NCI-H226 (cell line): ENCODE measurements around the gene HOXD10.

Source experiments
- DNase-seq: peaks from one replicate; pipeline ENCODE4 v3.0.0-alpha.2; 2015

HOXD10 gene

DNA sequence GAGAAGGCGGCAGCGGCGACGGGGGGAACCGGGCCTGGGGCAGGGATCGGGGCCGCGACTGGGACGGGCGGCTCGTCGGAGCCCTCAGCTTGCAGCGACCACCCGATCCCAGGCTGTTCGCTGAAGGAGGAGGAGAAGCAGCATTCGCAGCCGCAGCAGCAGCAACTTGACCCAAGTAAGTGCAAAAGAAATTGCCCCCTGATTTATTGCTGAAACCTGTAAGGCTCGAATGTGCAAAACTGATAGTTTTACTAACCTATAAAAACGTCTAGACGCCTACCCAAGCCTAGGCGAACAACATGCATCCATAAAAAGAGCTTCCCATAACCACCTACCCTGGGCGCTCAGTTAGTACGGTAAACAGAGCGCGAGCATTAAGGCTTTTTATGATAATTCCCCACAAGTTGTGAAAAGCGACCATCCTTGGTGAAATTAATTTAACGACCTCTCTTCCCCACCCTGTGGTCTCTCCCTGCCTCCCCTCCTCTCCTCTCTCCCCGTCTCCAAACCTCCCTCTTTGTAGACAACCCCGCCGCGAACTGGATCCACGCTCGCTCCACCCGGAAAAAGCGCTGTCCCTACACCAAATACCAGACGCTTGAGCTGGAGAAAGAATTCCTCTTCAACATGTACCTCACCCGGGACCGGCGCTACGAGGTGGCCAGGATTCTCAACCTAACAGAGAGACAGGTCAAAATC lies 7.0 kb downstream of the HOXD10 start:
- DNase-seq = no peak

DNA sequence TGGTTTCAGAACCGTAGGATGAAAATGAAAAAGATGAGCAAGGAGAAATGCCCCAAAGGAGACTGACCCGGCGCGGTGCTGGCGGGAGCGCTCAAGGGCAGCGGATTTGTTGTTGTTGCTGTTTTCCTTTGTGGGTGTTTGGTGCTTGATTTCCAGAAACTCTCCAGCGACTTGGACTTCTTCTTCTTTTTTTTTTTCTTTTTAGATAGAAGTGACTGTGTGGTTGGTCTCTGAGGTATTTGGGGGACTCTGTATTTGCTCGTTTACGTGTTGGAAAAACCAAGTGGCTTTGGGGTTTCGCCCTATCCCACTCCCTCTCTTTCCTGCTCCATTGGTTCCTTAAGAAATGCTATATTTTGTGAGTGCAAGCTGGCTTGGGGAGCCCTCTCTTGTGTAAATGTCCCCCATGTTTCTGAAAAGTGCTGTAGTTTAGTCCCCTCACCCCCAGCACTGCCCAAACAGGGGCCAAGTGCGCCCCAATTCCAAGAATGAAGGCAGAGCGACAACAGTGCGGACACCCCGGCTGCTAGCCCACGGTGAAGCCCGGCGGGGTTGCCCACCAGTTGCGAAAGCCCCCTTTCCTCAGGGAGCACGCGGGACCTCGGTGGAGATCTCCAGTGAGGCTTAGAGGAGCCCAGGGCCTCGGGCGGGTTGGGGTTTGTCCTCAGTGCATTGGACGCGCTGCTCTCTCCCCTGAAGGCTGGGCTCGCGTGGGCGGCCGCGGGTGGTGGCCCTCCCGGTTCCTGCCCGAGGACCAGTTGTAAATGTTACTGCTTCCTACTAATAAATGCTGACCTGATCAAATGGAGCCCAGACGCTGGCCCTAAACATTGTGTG lies 7.8 kb downstream of the HOXD10 start:
- no peak for DNase-seq

- DNase-seq = no peak
Observed at GRCh38 chr2:176124947-176125771, 8.6 kb downstream of the HOXD10 start.

- no peak for DNase-seq
Observed at GRCh38 chr2:176125772-176126054, 9.1 kb downstream of the HOXD10 start.

DNA sequence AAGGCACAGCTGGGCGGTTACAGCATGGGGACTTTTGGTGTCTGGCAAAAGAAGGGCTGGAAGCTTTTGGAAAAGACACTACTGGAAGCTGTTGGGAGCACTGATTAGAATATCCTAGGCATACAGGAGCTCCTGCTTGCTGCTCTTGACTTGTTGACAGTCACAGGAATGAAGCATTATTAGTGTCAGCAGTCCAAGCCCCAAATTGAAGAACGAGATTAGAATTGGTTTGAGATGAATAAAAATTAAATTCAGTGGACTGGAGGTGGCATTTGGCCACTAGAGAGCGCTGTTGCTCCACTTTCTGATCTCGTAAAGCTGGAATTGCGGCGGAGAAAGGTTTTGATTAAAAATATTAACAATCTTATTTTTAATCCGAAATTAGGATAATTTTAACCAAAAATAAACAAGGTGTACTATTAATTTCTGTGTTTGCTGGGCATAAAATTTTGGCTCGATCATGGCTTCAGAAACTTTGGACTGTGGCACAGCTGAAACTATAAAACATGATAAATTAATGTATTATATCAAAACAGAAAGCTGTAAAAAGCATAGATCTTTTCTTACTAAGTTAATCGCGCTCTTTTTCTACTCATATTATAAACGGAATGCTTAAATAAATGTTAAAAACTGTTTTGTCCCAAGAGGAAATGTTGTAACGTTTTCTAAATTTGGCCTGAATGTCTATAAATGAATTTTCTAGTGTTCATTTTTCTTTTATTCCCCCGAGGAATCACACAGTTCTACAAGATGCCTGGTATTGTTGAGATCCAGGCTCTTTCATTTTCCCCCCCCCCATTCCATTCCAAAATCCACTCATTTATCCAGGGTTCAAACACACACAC lies 10.6 kb downstream of the HOXD10 start:
- no peak for DNase-seq

- DNase-seq = no peak
Observed at GRCh38 chr2:176127774-176128072, 11.1 kb downstream of the HOXD10 start.

- DNase-seq = no peak
Observed at GRCh38 chr2:176128172-176128981, 11.8 kb downstream of the HOXD10 start.

DNA sequence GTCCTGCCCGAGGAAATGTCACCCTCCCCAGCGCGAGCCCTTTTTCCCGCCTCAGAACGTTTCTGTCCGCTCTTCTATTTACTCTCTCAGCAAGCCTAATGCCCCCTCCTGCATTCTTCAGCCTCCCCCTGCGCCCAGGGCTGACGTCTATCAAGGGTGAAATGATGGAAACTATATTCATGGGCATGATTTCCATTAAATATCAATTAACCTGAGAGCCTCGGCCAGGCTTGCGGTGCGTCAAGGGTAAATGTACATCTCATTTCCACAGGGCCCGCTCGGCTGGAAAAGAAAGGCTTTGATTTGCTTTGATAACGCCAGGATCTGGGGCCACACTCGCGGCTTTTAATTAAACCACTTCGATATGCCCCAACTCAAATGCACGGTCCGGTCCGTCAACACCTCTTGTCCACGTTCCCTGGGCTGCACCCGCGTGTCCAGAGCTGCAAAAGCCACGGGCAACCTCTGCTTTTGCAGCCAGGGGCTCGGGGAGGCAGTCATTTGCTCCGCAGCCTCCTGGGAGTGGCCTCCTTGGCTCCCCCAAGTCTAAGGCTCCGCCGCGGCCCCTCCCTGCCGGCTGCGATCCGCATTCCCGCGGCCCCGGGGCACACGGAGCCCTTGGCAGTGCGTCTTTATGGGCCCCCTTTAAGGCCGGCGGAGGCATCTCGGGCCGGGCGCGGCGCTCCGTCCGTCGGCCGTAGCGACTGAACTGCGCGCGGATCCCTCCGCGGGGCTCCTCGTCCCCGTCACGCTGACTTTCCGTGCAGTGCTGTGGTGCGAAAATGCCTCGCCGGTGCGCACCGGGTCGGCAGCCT lies 12.6 kb downstream of the HOXD10 start, which contains the start of gene HOXD8:
Gene HOXD8, plus strand, starts transcription at position 724 of the 815 bp plus-strand sequence. CDS start 662 bp downstream, outside the sequence.
- DNase-seq = no peak

- DNase-seq = no peak
Observed at GRCh38 chr2:176129813-176130146, 13.2 kb downstream of the HOXD10 start.

GRCh38 chr2:176130147-176130956 lies 13.8 kb downstream of the HOXD10 start:
- no peak for DNase-seq

GRCh38 chr2:176130957-176131847 lies 14.6 kb downstream of the HOXD10 start:
- no peak for DNase-seq

- no peak for DNase-seq
Observed at GRCh38 chr2:176131848-176132158, 15.2 kb downstream of the HOXD10 start.

- no peak for DNase-seq
Observed at GRCh38 chr2:176132205-176133171, 15.9 kb downstream of the HOXD10 start.

DNA sequence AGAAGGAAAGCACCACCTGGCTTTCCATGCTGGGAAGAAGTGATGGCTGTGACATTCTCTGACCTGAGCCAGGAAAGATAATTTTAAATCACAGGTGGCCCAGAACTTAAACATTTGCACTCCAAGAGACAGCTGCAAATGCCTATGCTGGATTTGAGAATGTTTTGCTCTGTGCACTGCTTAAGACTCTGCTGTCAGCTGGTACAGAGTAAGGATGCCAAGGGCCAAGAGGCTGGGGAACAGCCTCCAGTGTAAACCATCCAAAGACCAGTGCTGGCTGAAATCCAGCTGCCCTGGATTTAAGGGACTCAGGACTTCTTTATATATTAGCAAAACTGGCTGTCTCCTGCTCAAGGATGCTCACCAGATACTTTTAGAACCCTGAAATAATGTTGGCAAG lies 16.8 kb downstream of the HOXD10 start:
- DNase-seq = no peak

GRCh38 chr2:176134035-176134434 lies 17.5 kb downstream of the HOXD10 start:
- no peak for DNase-seq

DNA sequence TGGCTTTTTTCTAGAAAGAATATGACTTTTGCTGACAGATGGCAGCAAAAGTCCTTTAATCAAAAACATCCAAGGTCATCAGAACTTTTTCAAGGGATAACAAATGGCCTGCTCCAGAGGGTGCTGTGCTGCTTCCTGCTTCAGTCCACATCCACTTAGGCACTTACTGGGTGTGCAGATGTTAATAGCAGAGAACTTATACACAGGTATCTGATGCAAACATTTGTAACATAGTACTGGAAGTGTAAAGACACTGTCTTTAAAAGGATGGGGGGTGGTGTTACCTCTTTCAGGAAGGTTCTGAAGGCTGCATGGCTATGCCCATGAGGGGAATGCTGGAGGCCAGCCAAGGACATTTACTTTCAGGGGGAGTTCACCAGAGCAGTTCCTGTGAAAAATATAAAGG lies 18.5 kb downstream of the HOXD10 start:
- no peak for DNase-seq

DNA sequence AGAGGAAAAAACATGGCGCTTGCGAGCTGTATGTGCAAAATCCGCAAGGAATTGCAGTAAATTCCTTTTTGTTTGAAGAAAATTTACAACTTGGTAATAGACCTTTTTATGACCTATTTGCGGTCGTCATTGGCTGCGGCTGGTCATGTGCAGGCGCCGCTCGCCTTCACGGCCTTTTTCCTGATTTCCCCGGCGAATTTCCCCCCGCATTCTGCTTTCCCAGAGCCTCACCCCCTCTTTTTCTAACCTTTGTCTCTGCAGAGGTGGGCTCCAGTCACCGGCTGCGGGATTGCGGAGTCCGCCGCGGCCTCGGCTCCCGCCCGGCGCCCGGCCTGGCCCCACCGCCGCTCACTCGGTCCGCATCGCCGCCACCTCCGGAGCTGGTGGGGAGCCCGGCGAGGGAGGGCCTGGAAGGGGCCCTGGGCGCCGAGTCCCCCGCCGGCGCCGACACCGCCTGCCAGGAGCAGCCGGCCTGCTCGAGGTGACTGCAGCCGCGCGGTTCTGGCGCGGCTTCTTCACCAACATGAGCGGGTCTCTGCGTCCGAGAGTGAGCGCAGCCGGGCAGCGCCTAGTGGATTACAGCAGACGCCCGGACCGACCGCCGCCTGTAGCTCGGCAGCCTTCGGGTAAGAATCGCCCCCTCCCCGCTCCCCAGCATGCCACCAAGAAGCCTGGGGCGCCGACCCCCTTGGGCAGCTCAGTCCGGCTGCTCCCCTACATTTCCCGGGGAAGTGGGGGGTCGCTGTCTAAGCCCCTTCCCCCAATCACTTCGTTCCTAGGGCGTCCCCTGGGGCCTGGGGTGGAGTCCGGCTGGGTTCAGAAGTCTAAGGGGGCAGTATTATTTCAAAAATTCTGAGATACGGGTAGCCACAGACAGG lies 20.0 kb downstream of the HOXD10 start:
- no peak for DNase-seq
